ENCODE measurements around the gene ADM2.

The ADM2 gene

DNA sequence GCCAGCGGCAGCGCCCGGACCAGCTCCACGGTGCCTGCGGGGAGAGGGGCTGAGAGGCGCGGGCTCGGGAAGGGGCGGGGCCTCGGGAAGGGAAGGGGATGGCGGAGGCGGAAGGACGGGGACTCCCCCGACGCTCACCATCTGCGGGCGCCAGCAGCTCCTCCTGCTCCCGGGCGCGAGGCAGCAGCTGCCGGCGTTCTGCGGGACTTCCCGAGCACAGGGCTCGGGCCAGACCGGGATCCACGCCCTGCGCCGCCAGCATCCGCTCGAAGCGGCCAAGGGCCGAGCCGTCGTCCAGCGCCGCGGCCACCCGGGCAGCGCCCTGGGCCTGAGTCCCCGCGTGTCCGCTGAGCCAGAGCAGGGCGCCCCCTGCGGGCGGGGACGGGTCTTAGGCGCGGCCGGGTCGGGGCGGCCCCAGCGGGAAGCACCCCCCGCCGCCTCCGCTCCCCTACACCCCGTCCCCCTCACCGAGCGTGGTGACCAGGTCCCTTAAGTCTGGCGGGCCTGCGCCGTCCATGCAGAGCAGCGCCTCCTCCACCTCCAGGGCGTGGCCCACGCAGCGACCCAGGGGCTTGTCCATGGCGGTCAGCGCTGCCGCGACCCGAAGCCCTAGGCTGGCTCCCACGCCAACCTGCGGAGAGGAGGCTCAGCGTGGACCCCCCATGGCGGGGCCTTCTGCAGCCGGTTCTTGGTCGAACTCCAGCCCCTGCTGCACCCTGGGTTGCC is 44.9 kb downstream of the ADM2 start:
- Mint-ChIP-seq H3K27ac (peak overlapping the region; percentile 80), H3K4me1 (ENCODE audit: low read depth) (peaks cover 23% of the 10 kb centered on the region), H3K4me3 (peak overlapping the region; percentile 77), H3K27me3 (no peaks in the 10 kb centered on the region), H3K9me3 (ENCODE audit: low read depth) (no peaks in the 10 kb centered on the region), H3K36me3 (peaks cover 2% of the 10 kb centered on the region)

DNA sequence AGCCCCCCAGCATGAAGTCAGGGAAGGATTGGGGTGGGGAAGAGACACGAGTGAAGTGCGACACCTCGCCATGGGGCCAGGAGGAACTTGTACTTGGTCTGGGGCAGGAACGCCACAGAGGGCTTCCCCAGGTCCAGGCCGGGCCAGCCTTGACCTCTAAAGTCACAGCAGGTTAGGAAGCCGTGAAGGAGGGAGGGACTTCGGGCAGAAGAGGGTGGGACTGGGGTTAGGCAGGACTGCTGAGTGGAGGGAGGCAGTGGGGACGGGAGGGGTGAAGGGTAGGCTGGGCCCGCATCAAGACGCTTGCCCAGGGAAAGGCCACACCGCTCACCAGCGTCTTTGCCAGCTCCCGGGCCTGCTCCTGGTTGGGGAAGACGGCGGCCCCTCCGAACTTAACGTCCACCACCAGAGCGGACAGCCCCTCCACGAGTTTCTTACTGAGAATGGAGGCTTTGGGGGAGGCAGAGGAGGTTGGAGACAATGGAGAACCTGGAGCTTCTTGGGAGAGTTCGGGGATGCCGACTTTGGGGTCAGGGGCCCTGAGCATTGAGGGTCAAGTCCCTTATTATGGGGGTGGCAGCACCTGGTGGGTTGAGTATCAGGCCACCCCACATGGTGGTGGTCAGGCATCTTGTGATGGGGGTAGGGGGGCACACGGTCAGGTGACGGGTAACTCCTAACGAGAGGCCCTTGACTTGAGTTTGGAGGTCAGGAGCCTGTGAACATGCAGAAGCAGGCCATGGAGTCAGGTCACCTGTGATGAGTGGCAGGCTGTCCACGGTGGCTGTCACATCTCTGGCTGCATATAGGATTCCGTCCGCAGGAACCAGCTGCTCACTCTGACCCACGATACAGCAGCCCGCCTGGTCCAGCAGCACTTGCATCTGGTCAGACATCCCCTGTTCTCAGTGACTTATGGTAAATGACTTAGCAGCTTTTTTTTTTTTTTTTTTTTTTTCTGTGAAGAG is 45.8 kb downstream of the ADM2 start:
- Mint-ChIP-seq H3K9me3 (ENCODE audit: low read depth) (no peaks in the 10 kb centered on the region), H3K4me1 (ENCODE audit: low read depth) (peaks cover 23% of the 10 kb centered on the region)

GRCh38 chr22:50527921-50528681 is 46.8 kb downstream of the ADM2 start:
- no peaks in the 10 kb centered on the region for H3K9me3 Mint-ChIP-seq (ENCODE audit: low read depth)
- peaks cover 27% of the 10 kb centered on the region for H3K4me1 Mint-ChIP-seq (ENCODE audit: low read depth)
- no peaks in the 10 kb centered on the region for H3K27me3 Mint-ChIP-seq
- H3K27ac Mint-ChIP-seq = peak overlapping the region; percentile 80
- peaks cover 2% of the 10 kb centered on the region for H3K36me3 Mint-ChIP-seq
- H3K4me3 Mint-ChIP-seq = peak overlapping the region; percentile 77

More for the DNA sequence above, 45.8 kb downstream of the ADM2 start:
- Mint-ChIP-seq H3K36me3 (peaks cover 2% of the 10 kb centered on the region), H3K27ac (peak overlapping the region; percentile 80), H3K4me3 (peak overlapping the region; percentile 77), H3K27me3 (no peaks in the 10 kb centered on the region)

DNA sequence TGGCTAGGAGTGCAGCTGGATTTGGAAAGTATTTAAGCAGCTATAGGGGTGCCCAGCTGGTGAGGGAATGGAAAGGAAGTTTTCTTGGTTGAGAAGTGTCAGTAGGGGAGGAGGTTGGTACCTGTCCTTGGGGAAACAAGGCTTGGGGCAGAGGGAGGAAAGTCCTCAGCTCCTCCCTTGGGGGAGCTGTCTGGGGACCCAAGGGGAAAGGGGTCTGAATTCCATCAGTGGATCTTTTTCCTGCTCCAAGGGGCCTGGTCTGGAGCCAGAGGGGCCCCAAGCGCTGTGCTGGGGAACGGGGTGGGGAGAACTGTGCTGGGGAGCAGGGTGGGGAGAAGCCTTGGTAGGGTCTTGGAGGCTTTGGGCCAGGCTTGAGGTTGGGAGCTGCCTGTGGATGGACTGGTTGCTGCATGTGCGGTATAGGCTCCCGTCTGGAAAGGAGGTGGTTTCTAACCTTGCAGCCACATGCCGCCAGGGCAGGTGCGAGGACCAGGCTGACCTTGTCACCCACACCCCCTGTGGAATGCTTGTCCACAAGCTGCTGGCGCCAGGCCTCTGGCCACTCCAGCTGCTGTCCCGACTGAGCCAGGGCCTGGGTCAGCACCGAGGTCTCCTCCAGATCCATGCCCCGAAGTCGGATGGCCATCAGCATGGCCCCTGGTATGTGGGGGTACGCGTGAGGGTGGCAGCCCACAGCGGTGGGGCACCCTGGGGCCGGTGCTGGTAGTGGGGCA is 47.5 kb downstream of the ADM2 start:
- Mint-ChIP-seq H3K27me3 (no peaks in the 10 kb centered on the region), H3K9me3 (ENCODE audit: low read depth) (no peaks in the 10 kb centered on the region), H3K36me3 (peaks cover 2% of the 10 kb centered on the region), H3K4me1 (ENCODE audit: low read depth) (peaks cover 33% of the 10 kb centered on the region), H3K27ac (peak overlapping the region; percentile 80), H3K4me3 (peak overlapping the region; percentile 77)

- peak overlapping the region; percentile 61 for H3K4me3 Mint-ChIP-seq
- H3K36me3 Mint-ChIP-seq = peaks cover 2% of the 10 kb centered on the region
- no peak overlapping the region for H3K27ac Mint-ChIP-seq
- no peaks in the 10 kb centered on the region for H3K9me3 Mint-ChIP-seq (ENCODE audit: low read depth)
- H3K4me1 Mint-ChIP-seq (ENCODE audit: low read depth) = peaks cover 37% of the 10 kb centered on the region
- H3K27me3 Mint-ChIP-seq = no peaks in the 10 kb centered on the region
Measured at GRCh38 chr22:50529416-50529896, 48.1 kb downstream of the ADM2 start.

DNA sequence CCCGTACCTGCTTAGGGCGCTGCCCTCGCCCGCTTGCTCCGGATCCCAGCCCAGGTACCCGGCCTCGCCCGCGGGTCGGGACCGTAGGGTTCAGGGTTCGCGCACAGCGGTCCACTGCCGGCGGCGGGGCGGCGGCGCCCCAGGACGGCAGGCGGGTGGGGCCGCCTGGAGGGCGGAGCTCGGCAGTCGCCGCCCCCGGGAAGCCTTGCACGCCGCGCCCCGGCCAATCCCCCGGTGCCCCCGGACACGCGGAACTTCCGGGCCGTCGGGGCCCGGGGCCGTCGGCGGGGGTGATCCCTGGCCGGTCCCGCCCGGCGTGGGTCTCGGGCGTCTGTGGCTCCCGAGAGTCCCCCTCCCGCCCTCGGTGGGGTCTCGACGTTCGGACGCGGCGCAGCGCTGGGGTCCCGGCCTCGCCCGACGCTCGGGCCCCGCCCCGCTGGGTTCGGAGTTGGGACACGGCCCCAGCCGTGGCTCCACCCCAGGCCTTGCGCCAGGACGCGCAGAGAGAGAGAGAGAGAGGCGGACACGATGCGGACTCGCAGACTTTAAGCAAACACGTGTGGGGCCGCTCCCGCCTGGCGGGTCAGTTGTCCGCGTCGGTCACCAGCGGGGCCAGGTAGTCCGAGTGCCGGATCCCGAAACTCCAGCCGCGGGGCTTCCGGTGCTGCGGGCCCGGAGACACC is 48.7 kb downstream of the ADM2 start, which contains the start of gene TYMP:
TYMP (minus strand) TSS at position 116 of the 683 bp plus-strand sequence. CDS start 303 bp downstream, outside the sequence.
- Mint-ChIP-seq H3K9me3 (ENCODE audit: low read depth) (no peaks in the 10 kb centered on the region), H3K4me3 (peak within 1 kb of the TSS; percentile 89), H3K36me3 (no peaks in the 10 kb centered on the region), H3K27me3 (no peaks in the 10 kb centered on the region), H3K4me1 (ENCODE audit: low read depth) (peaks cover 34% of the 10 kb centered on the region), H3K27ac (peak within 1 kb of the TSS; percentile 93)

DNA sequence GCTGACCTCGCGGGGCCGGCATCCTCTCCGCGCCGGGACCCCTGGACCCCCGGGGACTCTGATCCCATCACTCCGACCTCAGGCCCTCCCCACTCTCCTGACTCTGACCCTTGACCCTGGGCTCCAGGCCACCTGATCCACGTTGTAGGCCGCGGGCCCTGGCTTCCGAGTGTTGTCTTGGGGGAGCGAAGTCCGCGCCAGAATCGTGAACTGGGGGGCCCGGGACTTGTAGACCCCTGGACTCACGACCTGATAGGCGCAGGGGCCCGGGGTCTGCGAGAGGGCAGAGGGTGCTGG is 49.2 kb downstream of the ADM2 start:
- Mint-ChIP-seq H3K27me3 (no peaks in the 10 kb centered on the region), H3K4me1 (ENCODE audit: low read depth) (peaks cover 34% of the 10 kb centered on the region), H3K36me3 (no peaks in the 10 kb centered on the region), H3K27ac (peak overlapping the region; percentile 93), H3K9me3 (ENCODE audit: low read depth) (no peaks in the 10 kb centered on the region), H3K4me3 (peak overlapping the region; percentile 89)

DNA sequence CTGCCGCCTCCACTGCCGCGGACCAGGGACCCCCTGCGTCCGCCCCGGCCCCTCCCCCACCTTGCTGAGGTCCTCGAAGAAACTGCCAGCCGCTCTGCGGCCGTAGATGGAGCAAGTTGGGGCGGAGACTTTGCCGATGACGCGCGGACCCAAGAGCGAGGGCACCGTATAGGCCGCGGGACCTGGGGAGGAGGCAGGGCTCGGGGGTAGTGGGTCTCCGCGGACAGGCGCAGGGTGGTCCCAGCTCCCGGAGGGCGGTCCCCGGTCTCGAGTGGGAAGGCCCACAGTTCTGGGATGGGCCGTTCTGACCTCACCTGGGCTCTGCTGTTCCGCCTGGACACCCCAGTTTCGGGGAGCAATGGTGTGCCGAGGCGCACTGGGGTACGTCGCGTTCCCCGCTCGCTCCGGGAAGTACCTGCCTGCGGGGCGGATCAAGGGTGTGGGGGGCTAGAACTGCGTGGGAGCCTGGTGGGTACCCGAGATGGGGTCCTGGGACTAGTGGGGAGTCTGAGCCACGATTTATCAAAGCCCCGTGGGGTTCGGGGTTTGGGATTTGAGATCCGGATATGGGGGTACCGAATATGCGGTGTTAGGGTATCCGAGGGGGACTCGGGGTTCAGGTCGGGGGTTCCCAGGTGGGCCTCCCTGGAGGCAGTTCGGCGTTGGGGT is 49.7 kb downstream of the ADM2 start:
- H3K4me1 Mint-ChIP-seq (ENCODE audit: low read depth) = peaks cover 34% of the 10 kb centered on the region
- H3K27me3 Mint-ChIP-seq = no peaks in the 10 kb centered on the region
- peak overlapping the region; percentile 93 for H3K27ac Mint-ChIP-seq
- peak overlapping the region; percentile 89 for H3K4me3 Mint-ChIP-seq
- no peaks in the 10 kb centered on the region for H3K9me3 Mint-ChIP-seq (ENCODE audit: low read depth)
- no peaks in the 10 kb centered on the region for H3K36me3 Mint-ChIP-seq

DNA sequence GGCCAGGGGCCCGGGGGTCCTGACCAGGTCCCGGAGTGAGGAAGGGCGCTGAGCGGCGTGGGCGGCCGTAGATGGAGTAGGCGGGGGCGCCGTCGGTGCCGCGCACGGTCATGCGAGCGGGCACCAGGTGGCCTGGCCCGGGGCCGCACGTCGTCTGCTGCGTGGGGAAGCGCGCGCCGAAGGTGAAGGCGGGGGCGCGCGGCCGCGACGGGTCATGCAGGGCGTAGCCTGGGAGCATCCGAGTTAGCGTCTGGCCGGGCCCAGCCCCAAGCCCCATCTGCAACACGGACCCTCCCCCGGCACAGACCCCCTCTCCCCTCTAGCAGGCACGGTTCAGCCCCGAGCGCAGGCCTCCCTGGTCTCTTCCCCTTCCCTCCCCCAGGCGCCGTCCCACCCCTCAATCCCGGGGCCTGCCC is 50.2 kb downstream of the ADM2 start:
- Mint-ChIP-seq H3K27ac (peak overlapping the region; percentile 93), H3K36me3 (no peaks in the 10 kb centered on the region), H3K9me3 (ENCODE audit: low read depth) (no peaks in the 10 kb centered on the region), H3K4me1 (ENCODE audit: low read depth) (peaks cover 34% of the 10 kb centered on the region), H3K27me3 (no peaks in the 10 kb centered on the region), H3K4me3 (peak overlapping the region; percentile 89)

DNA sequence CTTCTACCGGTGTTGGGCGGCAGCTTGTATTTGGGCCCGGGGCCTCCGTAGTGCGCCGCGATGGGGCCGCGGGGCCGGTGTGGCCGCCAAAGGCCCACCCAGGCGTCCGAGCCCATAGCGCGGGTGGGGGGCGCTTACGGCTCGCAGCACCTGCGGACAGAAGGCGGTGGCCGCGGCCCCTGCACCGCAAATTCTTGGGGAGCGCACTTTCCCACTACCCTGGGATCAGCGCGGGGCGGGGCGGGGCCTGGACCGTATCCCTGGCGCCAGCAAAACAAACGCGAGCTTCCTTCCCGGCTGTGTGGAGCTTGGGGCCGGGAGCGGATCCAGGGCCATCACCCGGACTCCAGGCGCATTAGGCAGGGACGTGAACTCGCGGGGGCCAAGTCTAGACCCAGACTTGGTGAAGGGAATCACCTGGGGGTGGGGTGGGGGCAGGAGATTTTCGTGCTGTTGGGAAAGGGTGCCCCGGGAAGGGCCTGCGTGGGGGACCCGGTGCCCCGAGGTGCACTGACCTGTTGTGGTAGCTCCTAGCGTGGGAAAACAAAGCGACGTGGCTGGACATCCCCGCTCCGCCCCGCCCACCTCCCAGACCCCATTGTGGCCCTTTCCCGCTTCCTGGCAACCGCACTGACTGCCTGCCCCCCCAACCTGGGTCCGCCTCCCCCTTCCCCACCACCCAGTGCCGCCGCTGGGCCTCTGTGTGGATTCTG is 50.8 kb downstream of the ADM2 start:
- no peaks in the 10 kb centered on the region for H3K27me3 Mint-ChIP-seq
- H3K4me3 Mint-ChIP-seq = peak overlapping the region; percentile 89
- H3K27ac Mint-ChIP-seq = peak overlapping the region; percentile 76
- no peaks in the 10 kb centered on the region for H3K36me3 Mint-ChIP-seq
- H3K4me1 Mint-ChIP-seq (ENCODE audit: low read depth) = peaks cover 30% of the 10 kb centered on the region
- H3K9me3 Mint-ChIP-seq (ENCODE audit: low read depth) = no peaks in the 10 kb centered on the region

GRCh38 chr22:50532824-50533796 is 51.8 kb downstream of the ADM2 start:
- Mint-ChIP-seq H3K4me3 (peak overlapping the region; percentile 89), H3K27me3 (no peaks in the 10 kb centered on the region), H3K36me3 (no peaks in the 10 kb centered on the region), H3K4me1 (ENCODE audit: low read depth) (peaks cover 27% of the 10 kb centered on the region), H3K9me3 (ENCODE audit: low read depth) (no peaks in the 10 kb centered on the region), H3K27ac (peak overlapping the region; percentile 76)
